ENCODE measurements around the gene QRICH1.

The QRICH1 gene

DNA sequence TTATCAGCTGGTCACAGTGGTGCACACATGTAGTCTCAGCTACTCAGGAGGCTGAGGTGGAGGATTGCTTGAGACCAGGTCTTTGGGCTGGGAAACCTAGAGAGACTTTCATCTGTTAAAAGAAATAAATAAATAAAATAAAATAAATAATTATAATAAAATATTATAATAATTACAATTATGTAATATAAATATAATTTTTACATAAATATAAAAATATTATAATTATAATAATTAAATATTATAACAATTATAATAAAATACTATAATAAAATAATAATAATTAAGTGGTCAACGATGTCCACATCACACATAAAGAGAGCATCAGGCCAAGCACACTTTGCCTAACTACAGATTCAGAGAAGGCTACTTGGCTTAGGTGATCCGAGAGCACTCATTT is 14.6 kb downstream of the QRICH1 start:
- WGBS (ENCODE audit: extremely low coverage, insufficient coverage, insufficient read length) = no CpG with 5 or more reads among the region's 2 CpGs
- Histone ChIP-seq H4K91ac (ENCODE audit: low read depth, low read length) (no peak overlapping the region), H4K8ac (ENCODE audit: low read depth, low read length) (peak overlapping the region; percentile 47), H3K27ac (ENCODE audit: low read depth, low read length) (no peak overlapping the region), H3K79me2 (ENCODE audit: control insufficient read depth, insufficient read depth, low read length, poor library complexity) (peaks cover 6% of the 10 kb centered on the region), H2BK120ac (ENCODE audit: insufficient read depth, low read length, poor library complexity) (no peak overlapping the region), H2AFZ (ENCODE audit: insufficient read depth, low read length, poor library complexity) (no peak overlapping the region), H3K4me3 (ENCODE audit: low read depth, low read length) (no peak overlapping the region), H3K4me2 (ENCODE audit: low read length) (no peak overlapping the region), H3K36me3 (ENCODE audit: control insufficient read depth in 1 of 2, insufficient read depth in 2 of 2, low read length in 2 of 2) (peaks cover 25 to 37% of the 10 kb centered on the region in 2 experiments), H2BK12ac (ENCODE audit: low read length) (no peak overlapping the region), H2AK5ac (ENCODE audit: low read length) (no peak overlapping the region), H3K9me3 (ENCODE audit: insufficient read depth, low read depth, low read length) (no peaks in the 10 kb centered on the region), H3K23ac (ENCODE audit: low read length) (no peak overlapping the region), H3K27me3 (ENCODE audit: insufficient read depth, low read length) (no peaks in the 10 kb centered on the region), H3K79me1 (ENCODE audit: low read length) (no peaks in the 10 kb centered on the region), H3K14ac (ENCODE audit: low read length) (no peak overlapping the region), H3K9ac (ENCODE audit: low read length) (no peak overlapping the region), H3K18ac (ENCODE audit: low read length) (no peak overlapping the region), H3K4ac (ENCODE audit: low read depth, low read length) (peak overlapping the region; percentile 75), H3K4me1 (ENCODE audit: control insufficient read depth in 1 of 2, insufficient read depth in 2 of 2, low read length in 2 of 2) (no peaks in the 10 kb centered on the region), H4K12ac (ENCODE audit: low read depth, low read length) (no peak overlapping the region), H2BK5ac (ENCODE audit: low read depth, low read length, poor library complexity) (no peak overlapping the region)
- no peak for DNase-seq

DNA sequence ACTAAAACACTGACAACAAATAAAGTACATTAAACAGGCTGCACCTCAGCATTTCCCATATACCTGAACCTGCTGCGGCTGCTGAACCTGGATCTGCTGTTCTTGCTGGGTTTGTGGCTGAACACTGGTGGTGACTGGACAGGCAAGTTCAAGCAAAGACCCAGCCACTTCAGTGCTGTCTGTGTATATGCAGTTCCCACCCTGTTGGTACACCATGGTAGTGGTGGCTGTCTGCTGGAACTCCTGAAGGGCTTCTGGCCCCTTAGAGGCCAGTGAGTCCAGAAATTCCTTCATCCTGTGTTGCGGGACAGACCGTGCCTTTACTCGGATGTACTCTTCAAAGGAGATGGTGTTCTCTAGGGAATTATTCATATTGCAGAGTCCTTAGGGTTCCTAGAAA is 17.2 kb downstream of the QRICH1 start:
- Histone ChIP-seq H3K79me1 (ENCODE audit: low read length) (no peaks in the 10 kb centered on the region), H3K27ac (ENCODE audit: low read depth, low read length) (no peak overlapping the region), H3K9ac (ENCODE audit: low read length) (peak overlapping the region; percentile 2), H4K8ac (ENCODE audit: low read depth, low read length) (no peak overlapping the region), H3K23ac (ENCODE audit: low read length) (no peak overlapping the region), H3K14ac (ENCODE audit: low read length) (no peak overlapping the region), H3K79me2 (ENCODE audit: control insufficient read depth, insufficient read depth, low read length, poor library complexity) (no peaks in the 10 kb centered on the region), H3K18ac (ENCODE audit: low read length) (no peak overlapping the region), H3K36me3 (ENCODE audit: control insufficient read depth in 1 of 2, insufficient read depth in 2 of 2, low read length in 2 of 2) (peaks cover 44 to 61% of the 10 kb centered on the region in 2 experiments), H3K9me3 (ENCODE audit: insufficient read depth, low read depth, low read length) (no peaks in the 10 kb centered on the region), H2AFZ (ENCODE audit: insufficient read depth, low read length, poor library complexity) (no peak overlapping the region), H3K4me2 (ENCODE audit: low read length) (no peak overlapping the region), H2AK5ac (ENCODE audit: low read length) (no peak overlapping the region), H4K91ac (ENCODE audit: low read depth, low read length) (no peak overlapping the region), H2BK120ac (ENCODE audit: insufficient read depth, low read length, poor library complexity) (no peak overlapping the region), H4K12ac (ENCODE audit: low read depth, low read length) (no peak overlapping the region), H3K4me1 (ENCODE audit: control insufficient read depth in 1 of 2, insufficient read depth in 2 of 2, low read length in 2 of 2) (no peaks in the 10 kb centered on the region), H2BK12ac (ENCODE audit: low read length) (no peak overlapping the region), H3K4ac (ENCODE audit: low read depth, low read length) (no peak overlapping the region), H3K4me3 (ENCODE audit: low read depth, low read length) (no peak overlapping the region), H2BK5ac (ENCODE audit: low read depth, low read length, poor library complexity) (no peak overlapping the region), H3K27me3 (ENCODE audit: insufficient read depth, low read length) (no peaks in the 10 kb centered on the region)
- no CpG with 5 or more reads among the region's 4 CpGs for WGBS (ENCODE audit: extremely low coverage, insufficient coverage, insufficient read length)
- DNase-seq = no peak

DNA sequence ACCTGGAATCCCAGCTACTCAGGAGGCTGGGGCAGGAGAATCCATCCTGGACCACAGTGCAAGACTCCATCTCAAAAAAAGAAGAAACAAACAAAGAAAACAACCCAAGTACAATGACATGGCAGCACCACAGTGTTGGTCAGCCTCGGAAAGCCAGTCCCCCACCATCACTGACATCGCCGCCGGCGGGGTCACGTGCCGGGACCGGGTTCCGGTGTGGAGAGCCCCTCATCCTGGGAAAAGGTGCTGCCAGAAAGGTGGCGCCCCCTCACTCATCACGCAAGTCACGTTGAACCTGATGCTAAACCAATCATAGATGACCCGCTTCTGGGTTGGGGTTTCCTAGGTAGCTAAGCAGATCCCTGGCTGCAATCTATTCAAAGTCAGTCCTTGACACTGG is 17.8 kb downstream of the QRICH1 start:
- Histone ChIP-seq H3K23ac (ENCODE audit: low read length) (no peak overlapping the region), H2BK5ac (ENCODE audit: low read depth, low read length, poor library complexity) (no peak overlapping the region), H3K14ac (ENCODE audit: low read length) (no peak overlapping the region), H3K27ac (ENCODE audit: low read depth, low read length) (no peak overlapping the region), H4K12ac (ENCODE audit: low read depth, low read length) (no peak overlapping the region), H3K36me3 (ENCODE audit: control insufficient read depth in 1 of 2, insufficient read depth in 2 of 2, low read length in 2 of 2) (peaks cover 48 to 64% of the 10 kb centered on the region in 2 experiments), H3K4me3 (ENCODE audit: low read depth, low read length) (no peak overlapping the region), H3K4me1 (ENCODE audit: control insufficient read depth in 1 of 2, insufficient read depth in 2 of 2, low read length in 2 of 2) (no peaks in the 10 kb centered on the region), H4K8ac (ENCODE audit: low read depth, low read length) (no peak overlapping the region), H2BK12ac (ENCODE audit: low read length) (no peak overlapping the region), H3K79me2 (ENCODE audit: control insufficient read depth, insufficient read depth, low read length, poor library complexity) (no peaks in the 10 kb centered on the region), H3K9ac (ENCODE audit: low read length) (no peak overlapping the region), H3K27me3 (ENCODE audit: insufficient read depth, low read length) (no peaks in the 10 kb centered on the region), H3K9me3 (ENCODE audit: insufficient read depth, low read depth, low read length) (no peaks in the 10 kb centered on the region), H2AFZ (ENCODE audit: insufficient read depth, low read length, poor library complexity) (no peak overlapping the region), H3K4ac (ENCODE audit: low read depth, low read length) (no peak overlapping the region), H3K79me1 (ENCODE audit: low read length) (no peaks in the 10 kb centered on the region), H4K91ac (ENCODE audit: low read depth, low read length) (no peak overlapping the region), H2BK120ac (ENCODE audit: insufficient read depth, low read length, poor library complexity) (no peak overlapping the region), H3K4me2 (ENCODE audit: low read length) (no peak overlapping the region), H3K18ac (ENCODE audit: low read length) (no peak overlapping the region), H2AK5ac (ENCODE audit: low read length) (no peak overlapping the region)
- DNase-seq = no peak
- WGBS (ENCODE audit: extremely low coverage, insufficient coverage, insufficient read length) = no CpG with 5 or more reads among the region's 13 CpGs

DNA sequence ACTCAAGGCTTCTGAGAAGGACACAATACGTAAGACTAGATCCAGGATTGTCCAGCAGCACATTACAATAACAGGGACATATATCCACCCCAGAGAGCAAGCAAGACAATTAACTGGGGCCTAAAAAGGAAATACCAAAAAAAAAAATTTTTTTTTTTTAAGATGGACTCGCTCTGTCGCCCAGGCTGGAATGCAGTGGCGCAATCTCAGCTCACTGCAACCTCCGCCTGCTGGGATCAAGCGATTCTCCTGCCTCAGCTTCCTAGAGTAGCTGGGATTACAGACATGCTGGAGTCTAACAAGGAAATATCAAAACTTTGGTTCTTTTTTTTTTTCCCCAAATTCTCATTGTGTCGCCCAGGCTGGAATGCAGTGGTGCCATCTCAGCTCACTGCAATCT is 35.9 kb downstream of the QRICH1 start:
- DNase-seq = peak; percentile 4 to 40
- Histone ChIP-seq H3K79me2 (ENCODE audit: control insufficient read depth, insufficient read depth, low read length, poor library complexity) (no peaks in the 10 kb centered on the region), H3K27ac (ENCODE audit: low read depth, low read length) (no peak overlapping the region), H2AFZ (ENCODE audit: insufficient read depth, low read length, poor library complexity) (no peak overlapping the region), H3K27me3 (ENCODE audit: insufficient read depth, low read length) (no peaks in the 10 kb centered on the region), H3K4me1 (ENCODE audit: control insufficient read depth in 1 of 2, insufficient read depth in 2 of 2, low read length in 2 of 2) (no peaks in the 10 kb centered on the region), H4K8ac (ENCODE audit: low read depth, low read length) (no peak overlapping the region), H4K91ac (ENCODE audit: low read depth, low read length) (no peak overlapping the region), H3K9me3 (ENCODE audit: insufficient read depth, low read depth, low read length) (peaks cover 2% of the 10 kb centered on the region), H3K4me2 (ENCODE audit: low read length) (no peak overlapping the region), H2BK120ac (ENCODE audit: insufficient read depth, low read length, poor library complexity) (no peak overlapping the region), H3K4me3 (ENCODE audit: low read depth, low read length) (no peak overlapping the region), H2AK5ac (ENCODE audit: low read length) (no peak overlapping the region), H2BK5ac (ENCODE audit: low read depth, low read length, poor library complexity) (no peak overlapping the region), H3K79me1 (ENCODE audit: low read length) (no peaks in the 10 kb centered on the region), H3K14ac (ENCODE audit: low read length) (no peak overlapping the region), H3K4ac (ENCODE audit: low read depth, low read length) (no peak overlapping the region), H3K23ac (ENCODE audit: low read length) (no peak overlapping the region), H3K18ac (ENCODE audit: low read length) (no peak overlapping the region), H3K36me3 (ENCODE audit: control insufficient read depth in 1 of 2, insufficient read depth in 2 of 2, low read length in 2 of 2) (peaks cover 49 to 52% of the 10 kb centered on the region in 2 experiments), H2BK12ac (ENCODE audit: low read length) (no peak overlapping the region), H3K9ac (ENCODE audit: low read length) (no peak overlapping the region), H4K12ac (ENCODE audit: low read depth, low read length) (no peak overlapping the region)
- no CpG with 5 or more reads among the region's 7 CpGs for WGBS (ENCODE audit: extremely low coverage, insufficient coverage, insufficient read length)
